EL (cell line): ENCODE results near the gene GDPD3.

Source experiments
- DNase-seq: peaks from one replicate; pipeline ENCODE4 v3.0.0-alpha.2; 2016

GDPD3 gene

GRCh38 chr16:30075503-30076275 lies 37.6 kb downstream of the GDPD3 start, which contains the start of gene PPP4C:
PPP4C (plus strand) TSS chr16:30075994; CDS start chr16:30076378, 384 bp downstream.
- peak; percentile 91 for DNase-seq

GRCh38 chr16:30070490-30070889 lies 42.8 kb downstream of the GDPD3 start:
- DNase-seq = no peak

- no peak for DNase-seq
Measured at GRCh38 chr16:30069611-30070462, 43.5 kb downstream of the GDPD3 start.

- no peak for DNase-seq
Measured at GRCh38 chr16:30068750-30069610, 44.4 kb downstream of the GDPD3 start.

- DNase-seq = no peak
Measured at GRCh38 chr16:30068333-30068732, 45.0 kb downstream of the GDPD3 start.

DNA sequence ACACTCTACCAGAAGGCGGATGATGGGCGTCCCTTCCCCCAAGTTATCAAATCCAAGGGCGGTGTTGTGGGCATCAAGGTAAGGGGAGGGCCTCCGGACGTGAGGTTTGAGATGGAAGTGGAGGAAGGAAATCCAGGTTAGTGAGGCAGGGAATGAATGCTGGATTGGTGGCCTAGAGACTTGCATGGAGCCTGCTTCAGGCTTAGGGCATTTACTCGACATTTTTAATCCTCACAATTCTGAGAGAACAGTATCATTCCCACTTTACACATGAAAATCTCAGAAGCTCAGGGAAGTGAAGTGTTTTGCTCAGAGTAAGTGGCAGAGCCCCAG lies 45.8 kb downstream of the GDPD3 start:
- DNase-seq = no peak

- no peak for DNase-seq
Measured at GRCh38 chr16:30066761-30067583, 46.4 kb downstream of the GDPD3 start.

- peak; percentile 65 for DNase-seq
Measured at GRCh38 chr16:30065943-30066760, 47.2 kb downstream of the GDPD3 start.

DNA sequence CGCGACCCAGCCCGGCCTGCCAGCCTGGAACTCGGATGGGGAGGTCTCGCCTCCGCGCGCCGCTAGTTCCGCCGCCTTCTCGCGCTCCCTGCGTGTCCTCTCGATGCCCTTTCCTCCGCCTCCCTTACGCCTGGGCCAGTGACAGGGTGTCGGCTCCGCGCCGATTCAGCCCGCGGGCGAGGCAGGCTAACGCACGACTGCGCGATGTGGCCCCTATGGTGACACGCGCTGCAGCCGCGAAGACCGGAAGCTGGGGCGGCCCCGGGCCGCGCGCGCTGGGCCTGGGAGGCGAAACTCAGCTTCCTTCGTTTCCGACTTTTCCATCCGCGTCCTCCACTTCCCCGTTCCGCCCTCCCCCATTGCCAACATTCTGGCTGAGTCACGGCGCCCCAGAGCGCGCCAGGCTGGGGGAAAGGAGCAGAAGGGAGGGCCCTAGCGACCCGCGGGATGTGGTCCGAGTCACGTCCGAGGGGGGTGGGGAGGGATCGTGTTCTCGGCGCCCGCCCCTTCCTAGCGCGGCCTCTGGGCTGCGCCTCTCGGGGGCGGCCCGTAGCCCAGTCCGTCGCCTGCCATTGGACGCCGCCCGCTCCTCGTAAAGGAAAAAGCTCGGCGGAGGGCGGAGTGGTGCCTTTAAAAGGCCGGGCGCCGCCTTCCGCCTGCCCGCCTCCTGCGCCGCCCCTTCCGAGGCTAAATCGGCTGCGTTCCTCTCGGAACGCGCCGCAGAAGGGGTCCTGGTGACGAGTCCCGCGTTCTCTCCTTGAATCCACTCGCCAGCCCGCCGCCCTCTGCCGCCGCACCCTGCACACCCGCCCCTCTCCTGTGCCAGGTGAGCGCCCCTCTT lies 48.0 kb downstream of the GDPD3 start, which contains the start of gene ALDOA:
Gene ALDOA, plus strand, starts transcription at position 659 of the 841 bp plus-strand sequence. CDS start 1,138 bp downstream, outside the sequence.
- DNase-seq = peak; percentile 99

GRCh38 chr16:30064729-30065101 lies 48.6 kb downstream of the GDPD3 start:
- no peak for DNase-seq

DNA sequence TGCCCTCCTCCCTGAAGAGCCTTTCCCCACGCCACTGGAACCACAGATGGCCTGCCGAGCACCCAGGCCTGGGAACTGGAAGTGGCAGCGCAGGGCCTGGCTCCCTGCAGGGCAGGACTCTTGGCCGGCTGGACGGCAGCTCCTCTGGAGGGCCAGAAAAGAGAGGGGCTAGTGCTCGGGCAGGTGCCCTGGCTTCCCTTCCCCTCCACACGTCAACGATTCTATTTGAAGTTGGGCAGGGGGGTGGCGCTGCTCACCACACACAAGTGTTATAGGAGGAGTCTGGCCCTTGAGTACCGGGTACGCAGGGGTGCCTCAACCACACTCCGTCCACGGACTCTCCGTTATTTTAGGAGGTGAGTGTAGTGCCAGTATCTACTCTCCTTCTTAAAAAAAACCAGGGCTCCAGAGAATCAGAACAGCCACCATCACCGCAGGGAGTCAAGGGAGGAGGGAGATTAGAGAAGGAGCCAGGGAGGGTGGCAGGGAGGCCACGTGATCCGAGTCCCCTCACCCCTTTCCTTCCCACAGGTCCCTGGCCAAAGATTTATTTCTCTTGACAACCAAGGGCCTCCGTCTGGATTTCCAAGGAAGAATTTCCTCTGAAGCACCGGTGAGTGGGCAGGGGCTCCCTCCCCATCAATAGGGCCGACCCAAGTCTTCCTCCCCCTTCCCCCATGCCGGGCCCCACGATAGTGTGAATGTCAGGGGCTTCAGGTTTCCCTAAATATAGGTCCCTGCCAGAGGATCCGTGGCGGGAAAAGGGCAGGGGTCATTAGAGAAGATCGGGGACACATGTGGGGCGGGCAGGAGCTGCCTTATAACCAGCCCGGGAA lies 49.2 kb downstream of the GDPD3 start:
- DNase-seq = no peak

- no peak for DNase-seq
Measured at GRCh38 chr16:30063278-30063892, 50.0 kb downstream of the GDPD3 start.

DNA sequence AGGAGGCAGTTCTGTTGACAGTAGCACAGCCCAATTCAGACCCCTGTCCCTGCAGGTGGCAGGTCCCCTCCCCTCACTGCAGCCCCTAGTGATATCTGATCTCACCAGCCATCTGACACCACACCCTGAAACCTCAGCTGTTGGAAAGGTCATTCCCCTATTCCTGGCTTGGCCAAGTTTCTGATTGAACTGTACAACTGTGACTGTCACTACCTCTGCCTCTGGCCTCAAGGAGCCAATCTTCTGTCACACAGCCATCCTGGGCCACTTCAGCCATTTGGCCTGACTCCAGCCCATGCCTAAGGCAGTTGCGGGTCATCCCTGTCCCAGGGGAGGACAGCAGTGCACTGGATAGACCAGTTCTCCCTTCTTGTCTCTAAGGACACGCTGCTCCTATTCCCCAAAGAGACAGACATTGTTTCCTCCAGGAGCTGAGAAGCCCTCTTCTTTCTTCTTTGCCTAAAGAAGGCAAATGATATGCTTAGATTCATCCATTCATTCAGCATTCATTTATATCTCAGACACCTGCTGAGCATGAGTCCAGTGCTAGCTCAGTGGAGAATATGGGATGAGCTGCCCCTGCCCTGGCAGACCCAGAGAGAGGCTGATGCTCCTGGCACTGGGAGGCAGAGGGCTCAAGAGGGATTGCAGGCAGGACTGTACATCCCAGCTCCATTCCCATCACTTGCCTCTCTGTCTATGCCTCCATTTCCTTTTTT lies 52.3 kb downstream of the GDPD3 start:
- no peak for DNase-seq

DNA sequence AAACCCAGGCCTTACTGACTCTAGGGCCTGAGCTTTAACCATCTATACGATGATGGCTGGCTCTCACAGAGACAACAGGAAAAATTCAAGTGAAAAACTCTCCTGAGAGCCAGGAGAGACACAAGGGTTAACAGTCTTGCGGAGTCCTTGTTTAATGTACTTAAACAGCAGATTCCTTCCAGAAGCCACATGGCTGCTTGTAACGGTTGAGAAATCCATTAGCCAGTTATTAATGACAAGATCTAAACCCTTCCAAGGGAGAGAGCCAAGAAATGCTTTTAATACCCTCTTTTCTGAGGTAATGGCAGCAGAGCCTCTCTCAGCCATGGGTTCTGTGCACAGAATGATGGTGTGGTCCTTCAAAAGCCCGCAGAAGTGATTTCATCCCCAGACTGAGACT lies 53.0 kb downstream of the GDPD3 start:
- DNase-seq = no peak

DNA sequence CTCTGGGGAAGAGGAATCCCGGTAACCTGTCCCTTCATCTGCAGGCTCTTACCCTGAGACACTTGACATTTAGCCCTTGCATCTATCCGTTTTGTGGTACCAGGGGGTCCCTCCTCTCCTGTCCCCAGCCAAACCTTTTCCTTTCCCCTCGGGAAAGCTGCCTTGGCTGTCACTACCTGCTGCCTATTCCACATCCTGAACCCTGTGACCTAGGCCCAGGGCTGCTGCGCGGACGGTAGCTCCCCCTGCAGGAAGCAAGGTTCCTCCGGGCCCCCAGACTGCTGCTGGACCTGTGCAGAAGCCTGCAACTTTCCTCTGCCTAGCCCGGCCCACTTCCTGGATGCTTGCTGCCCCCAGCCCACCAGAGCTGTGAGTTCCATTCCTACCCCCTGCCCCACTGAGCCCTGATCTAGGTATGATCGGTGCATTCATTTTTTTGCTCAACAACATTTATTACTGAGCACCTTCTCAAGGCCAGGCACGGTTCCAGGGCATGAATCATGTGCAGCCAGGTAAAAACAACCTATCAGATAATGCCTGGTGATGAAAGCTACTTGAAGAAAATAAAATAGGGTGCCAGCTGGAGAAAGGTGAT lies 58.3 kb downstream of the GDPD3 start:
- DNase-seq = no peak
